Erythroblast (primary cell): ENCODE data around the gene CBR3.
A peak's percentile ranks its signal among the peaks of the same experiment; 100 is the strongest.
"Not testable (repeated sequence)": the region's sequence is repeated elsewhere in the genome, so short reads cannot be mapped to it uniquely, and the experiment has no call there.

Experiments
- DNase-seq, 2 experiments: peaks; one replicate each; lab custom pipeline; 2025; lab: John Stamatoyannopoulos, UW
- GATA1 ChIP-seq: IDR thresholded peaks from 2 replicates; pipeline ENCODE4 v1.6.1; 2011; ENCODE audit warnings: low read depth, mild to moderate bottlenecking, control low read depth, low read length, moderate library complexity
- POLR2A ChIP-seq: IDR thresholded peaks from 2 replicates; pipeline ENCODE4 v1.6.1; 2011; ENCODE audit warnings: mild to moderate bottlenecking, low read length

Gene CBR3

DNA sequence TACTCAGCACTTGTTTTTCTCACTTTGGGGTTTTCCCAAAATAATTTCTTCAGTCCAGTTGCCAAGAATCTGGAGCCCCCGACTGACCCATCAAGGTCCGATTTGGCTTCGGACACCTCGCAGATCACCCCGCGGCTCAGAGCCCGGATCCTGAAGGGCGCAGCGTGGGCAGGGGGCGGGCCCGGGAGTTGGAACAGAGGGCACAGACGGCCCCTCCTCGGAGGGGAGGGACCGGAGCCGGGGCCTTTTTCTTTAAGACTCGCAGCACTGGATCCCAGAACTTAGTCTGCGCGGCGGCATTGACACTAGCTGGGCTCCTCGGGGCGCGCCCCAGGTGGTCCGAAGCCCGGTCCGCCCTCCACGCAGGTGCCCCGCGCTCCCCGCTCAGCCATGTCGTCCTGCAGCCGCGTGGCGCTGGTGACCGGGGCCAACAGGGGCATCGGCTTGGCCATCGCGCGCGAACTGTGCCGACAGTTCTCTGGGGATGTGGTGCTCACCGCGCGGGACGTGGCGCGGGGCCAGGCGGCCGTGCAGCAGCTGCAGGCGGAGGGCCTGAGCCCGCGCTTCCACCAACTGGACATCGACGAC, at the start of gene CBR3:
Gene CBR3, plus strand, starts transcription at position 277 of the 588 bp plus-strand sequence. Its CDS starts 114 bp downstream, at position 391.
- DNase-seq, result peak in 1 of 2 experiments; percentile 41

DNA sequence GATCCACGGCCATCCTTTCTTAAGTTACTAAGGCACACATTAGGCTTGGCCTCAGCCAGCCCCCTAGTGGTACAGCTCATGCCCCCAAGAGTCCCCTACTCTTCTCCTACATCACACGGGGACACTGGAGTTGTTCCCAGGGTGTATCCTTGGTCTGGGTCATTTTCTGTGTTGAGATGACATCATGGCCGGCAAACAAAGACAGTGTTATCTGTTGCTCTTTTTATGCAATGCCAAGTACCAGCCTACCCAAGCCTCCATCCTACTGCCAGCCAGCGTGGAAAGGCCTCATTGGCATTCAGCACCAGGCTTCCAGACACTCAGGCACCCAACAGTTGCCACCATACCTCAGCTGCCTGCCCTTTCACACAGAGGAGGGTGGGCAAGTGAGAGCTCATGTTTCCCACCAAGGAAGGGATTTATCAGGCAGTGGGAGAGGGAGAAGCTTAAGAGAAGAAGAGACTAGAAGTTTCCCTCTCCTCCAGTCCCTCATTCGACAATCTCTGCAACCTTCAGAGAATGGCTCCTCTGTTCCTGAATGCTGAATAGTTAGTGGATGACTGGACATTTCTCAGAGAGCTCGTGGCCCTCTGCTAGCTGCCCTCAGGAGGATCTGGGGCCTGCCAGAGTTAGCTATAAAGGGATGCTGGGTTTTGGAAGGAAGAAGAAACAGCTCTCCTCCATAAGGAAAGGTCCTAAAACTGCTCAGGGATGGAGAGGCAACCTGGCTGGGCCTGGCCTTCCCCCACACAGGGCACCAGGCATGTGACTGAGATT, 47.3 kb upstream of the CBR3 start:
- no peak for DNase-seq
- TF ChIP-seq POLR2A, result no peak
- no peak for TF ChIP-seq GATA1

More for the DNA sequence above, at the start of gene CBR3:
- TF ChIP-seq POLR2A (no peak), GATA1 (no peak)

DNA sequence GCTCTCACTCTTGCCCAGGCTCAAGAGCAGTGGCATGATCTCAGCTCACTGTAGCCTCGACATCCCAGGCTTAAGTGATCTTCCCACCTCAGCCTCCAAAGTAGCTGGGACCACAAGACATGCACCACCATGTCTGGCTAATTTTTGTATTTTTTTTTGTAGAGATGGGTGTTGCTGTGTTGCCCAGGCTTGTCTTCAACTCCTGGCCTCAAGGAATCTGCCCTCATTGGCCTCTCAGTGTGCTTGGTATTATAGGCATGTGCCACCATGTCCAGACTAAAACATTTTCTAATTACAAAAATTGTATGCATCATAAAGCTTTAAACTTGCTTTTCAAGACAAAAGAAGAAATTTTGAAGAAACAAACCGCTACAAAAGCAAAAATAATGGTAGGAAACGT, 44.9 kb upstream of the CBR3 start:
- TF ChIP-seq GATA1, result no peak
- DNase-seq, result no peak

DNA sequence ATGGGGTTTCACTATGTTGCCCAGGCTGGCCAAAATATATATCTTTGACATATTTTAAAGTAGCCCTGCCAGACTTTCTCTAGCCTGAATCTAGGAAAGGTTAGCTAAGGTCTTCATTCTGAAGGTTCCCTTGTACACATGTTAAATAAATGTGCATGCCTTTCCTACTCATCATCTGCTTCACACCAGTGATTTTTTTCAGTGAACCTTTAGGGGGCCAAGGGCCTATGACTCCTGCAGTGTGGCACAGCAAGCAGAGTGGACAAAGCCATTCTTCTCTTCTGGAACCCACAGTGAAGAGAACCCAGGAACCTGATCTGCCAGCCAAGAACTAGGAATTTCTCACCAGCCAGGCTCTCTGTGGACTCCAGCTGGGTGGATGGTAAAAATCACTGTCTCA, 42.2 kb upstream of the CBR3 start:
- TF ChIP-seq GATA1, result no peak
- no peak for DNase-seq

DNA sequence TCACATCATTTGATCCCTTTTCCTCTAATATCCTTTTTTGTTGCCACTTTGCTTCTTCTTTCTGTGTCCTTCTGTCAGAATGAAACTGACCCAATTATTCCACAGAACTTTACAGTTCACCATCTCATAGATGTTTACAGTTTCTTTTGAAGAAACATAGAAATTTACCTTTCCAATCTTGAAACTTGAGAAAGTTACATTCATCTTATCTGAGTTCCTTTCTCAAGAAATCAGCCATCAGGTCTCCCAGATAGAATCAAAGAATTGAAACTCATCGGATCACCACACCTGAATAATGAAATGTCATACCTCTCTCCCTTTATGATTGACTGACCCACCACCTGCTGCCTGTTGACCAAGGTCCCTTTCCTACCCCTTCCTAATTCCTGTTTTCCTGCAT, 41.4 kb upstream of the CBR3 start:
- no peak for DNase-seq
- no peak for TF ChIP-seq GATA1
- TF ChIP-seq POLR2A, result no peak

DNA sequence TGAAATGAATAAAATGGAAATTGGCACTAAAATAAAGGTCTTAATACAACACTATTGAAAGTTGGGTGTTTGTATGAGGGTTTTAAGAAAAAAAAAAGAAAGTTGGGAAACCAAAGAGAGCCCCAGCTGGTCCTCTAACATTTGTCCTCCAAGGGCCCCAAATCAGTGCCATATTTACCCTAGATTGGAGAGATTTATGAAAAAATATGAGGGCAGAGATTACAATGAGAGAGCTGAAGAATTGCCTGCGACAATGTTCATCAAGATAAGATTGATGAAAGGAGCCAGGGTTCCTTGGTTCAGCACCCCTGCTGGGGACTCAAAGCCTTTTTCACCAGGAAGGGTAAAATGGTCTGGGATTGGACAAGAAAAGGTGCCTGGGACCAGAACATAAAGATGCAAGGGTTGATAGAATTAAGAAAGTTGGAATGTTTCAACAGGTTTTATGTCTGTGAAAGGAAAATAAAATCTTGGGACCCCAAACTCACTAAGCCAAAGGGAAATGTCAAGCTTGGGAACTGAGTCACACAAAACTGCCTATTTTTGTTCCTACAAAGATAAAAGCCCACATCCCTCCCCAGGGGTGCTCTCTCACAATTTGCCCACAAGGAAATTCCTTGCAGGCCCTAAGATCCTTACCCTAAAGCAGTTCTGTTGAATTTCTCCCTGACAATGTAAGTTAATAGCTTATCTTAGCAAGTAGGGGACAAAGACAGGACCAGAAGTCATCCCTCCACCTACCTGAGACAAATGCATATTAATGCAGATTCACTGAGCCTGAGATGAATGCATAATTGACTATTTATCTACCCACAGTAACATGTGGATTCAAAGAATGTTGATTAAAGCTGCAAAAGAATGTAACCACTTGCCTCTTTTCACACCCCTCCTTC, 38.2 kb upstream of the CBR3 start:
- TF ChIP-seq GATA1 (no peak), POLR2A (no peak)
- DNase-seq, result no peak

DNA sequence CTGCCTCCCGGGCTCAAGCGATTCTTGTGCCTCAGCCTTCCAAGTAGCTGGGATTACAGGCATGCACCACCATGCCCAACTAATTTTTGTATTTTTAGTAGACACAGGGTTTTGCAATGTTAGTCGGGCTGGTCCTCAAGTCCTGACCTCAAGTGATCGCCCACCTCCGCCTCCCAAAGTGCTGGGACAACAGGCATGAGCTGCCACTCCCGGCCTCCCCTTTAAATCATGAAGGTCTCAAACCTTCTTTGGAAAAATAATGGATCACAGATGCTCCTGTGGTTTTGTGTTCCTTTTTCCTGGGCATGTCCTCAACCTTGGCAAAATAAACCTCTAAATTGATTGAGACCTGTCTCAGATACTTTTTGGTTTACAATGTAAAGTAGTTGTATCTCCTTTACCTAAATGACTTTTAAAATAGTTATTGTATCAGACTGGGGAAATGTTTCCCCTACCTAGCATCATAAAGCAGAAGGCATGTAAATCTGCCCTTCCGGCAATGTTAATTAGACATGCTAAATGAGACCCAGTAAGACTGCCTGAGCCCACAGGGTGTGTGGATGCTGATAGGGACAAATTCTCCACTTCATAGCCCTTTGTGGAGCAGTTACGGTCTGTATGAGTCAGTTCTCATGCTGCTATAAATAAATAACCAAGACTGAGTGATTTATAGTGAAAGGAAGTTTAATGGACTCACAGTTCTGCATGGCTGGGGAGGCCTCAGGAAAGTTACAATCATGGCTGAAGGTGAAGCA, 37.3 kb upstream of the CBR3 start:
- no peak for DNase-seq
- TF ChIP-seq GATA1 (no peak), POLR2A (no peak)

DNA sequence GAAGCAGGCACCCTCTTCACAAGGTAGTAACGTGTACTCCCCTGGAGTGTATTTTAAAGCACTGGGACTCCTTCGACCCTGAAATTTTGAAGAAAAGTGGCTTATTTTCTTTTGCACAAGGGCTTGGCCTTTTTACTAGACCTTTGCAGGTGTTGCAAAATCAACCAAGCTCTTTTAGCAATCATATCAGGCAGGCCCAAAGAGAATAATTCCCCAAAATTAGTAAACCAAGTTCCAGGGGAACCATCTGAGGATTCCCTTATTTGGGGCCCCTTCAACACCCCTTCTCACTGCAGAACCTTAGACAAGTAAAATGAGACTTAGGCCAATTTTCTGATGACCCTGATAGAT, 36.7 kb upstream of the CBR3 start:
- TF ChIP-seq POLR2A (no peak), GATA1 (no peak)

DNA sequence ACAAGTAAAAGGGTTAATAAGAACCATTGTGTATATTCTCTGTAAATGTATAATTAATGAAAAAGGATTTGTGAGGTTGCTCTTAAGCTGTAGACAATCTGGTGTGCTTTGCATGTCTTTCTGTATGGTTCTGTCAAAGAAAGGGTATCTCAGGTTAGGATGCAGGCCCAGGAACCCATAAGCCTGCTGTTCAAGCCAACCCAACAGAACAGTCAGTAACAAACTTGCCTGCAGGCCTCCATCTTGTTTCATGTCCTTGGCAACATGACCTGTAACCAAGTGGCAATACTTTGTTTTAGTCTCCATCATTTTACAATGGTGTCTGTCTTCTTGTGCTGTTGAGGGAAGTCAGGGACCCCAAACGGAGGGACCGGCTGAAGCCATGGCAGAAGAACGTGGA, 35.9 kb upstream of the CBR3 start:
- DNase-seq, result no peak
- TF ChIP-seq GATA1, result no peak
- no peak for TF ChIP-seq POLR2A

More for the DNA sequence above, 36.7 kb upstream of the CBR3 start:
- DNase-seq, result no peak

DNA sequence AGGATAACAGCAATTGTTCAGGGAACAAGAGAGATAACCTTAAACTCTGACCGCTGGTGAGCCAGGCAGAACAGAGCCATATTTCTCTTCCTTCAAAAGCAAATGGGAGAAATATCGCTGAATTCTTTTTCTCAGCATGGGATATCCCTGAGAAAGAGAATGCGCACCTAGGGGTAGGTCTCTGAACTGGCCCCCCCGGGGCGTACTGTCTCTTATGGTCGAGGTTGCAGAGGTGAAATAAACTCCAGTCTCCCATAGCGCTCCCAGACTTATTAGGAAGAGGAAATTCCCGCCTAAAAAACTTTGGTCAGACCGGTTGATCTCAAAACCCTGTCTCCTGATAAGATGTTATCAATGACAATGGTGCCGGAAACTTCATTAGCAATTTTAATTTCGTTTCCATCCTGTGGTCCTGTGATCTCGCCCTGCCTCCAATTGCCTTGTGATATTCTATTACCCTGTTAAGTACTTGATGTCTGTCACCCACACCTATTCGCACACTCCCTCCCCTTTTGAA, 35.1 kb upstream of the CBR3 start:
- not testable (repeated sequence) for DNase-seq

DNA sequence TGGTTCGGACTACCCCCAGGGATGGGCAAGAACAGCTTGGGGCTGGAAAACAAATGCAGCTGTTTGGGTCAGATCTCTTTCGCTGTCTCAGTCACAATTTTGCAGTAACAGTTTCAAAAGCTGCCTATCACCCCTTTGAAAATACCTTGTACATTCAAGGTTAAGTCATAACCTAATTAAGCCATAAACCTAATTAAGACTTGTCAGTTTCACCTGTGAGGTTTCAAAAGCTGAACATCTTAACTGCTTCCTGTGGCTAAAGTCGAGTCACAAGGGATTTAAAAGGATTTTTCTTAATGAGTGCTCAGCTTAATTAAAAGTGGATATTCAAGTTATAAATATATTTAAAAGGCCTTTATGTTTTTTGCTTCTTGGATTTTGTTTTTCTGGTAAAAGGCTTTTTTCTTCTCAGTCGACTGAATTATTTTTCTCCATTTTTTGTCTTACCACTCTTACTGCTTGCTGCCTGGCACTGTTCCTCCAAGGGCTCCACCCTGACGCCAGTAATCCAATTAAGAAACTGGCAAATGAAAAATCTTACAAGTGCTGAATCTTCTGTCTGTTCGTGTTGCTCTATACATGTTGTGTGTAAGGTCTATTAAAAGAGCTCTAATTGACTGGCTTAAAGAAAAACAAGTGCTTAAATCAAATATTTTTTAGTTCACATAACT, 33.8 kb upstream of the CBR3 start:
- no peak for TF ChIP-seq POLR2A
- no peak for TF ChIP-seq GATA1
- DNase-seq, result no peak

DNA sequence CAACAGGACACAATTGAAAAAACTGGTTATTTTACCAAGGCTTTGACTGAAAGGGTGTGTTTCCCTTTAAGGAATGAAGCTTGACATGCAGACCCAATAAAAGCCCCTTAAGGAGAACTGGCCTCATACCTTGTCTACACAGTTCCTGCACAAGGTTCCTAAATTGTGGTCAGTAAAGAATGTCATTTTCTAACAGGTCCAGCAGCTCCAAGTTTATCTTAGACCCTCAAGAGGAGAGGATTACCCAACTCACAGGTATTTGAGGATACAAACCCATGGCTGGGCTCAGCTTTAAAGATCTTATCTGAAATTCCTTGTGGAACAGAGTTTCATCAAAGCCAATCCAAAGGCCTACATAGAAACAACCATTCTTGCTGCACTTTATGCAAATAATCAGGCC, 31.4 kb upstream of the CBR3 start:
- TF ChIP-seq POLR2A, result no peak
- no peak for DNase-seq
